Small intestine (tissue), 7 donors: ENCODE measurements around the gene GJC2. TPM values are rescaled to one million over a fixed set of nuclear protein-coding genes. Genes with fewer than 3 reads are reported as not detected.
A peak's percentile ranks its signal among the peaks of the same experiment; 100 is the strongest.

ENCODE experiments used
- DNase-seq, 2 donors: peaks; one replicate each; pipeline versions ENCODE4 v3.0.0 to v3.0.0-alpha.2; 2013
- FAIRE-seq: peaks from 2 replicates; lab custom pipeline; 2012; peaks lifted over from hg19 to GRCh38; lab: Jason Lieb, UNC
- H3K27ac ChIP-seq, 3 donors: one replicate each; pipeline ENCODE4 v1.5.1; 2013; ENCODE audit warnings: low read length in 2 of 3, mild to moderate bottlenecking in 2 of 3, control low read depth in 1 of 3, inconsistent platforms in 1 of 3, low read depth in 1 of 3, moderate library complexity in 1 of 3
- H3K27me3 ChIP-seq, 3 donors: one replicate each; pipeline ENCODE4 v1.6.1; 2013; ENCODE audit warnings: low read length in 3 of 3, inconsistent platforms in 1 of 3; ENCODE audit not compliant: control insufficient read depth in 3 of 3, insufficient read depth in 3 of 3
- H3K36me3 ChIP-seq, 3 donors: one replicate each; pipeline ENCODE4 v1.6.1; 2013; ENCODE audit warnings: low read length in 3 of 3, inconsistent platforms in 1 of 3, low read depth in 1 of 3, mild to moderate bottlenecking in 1 of 3, moderate library complexity in 1 of 3; ENCODE audit not compliant: control insufficient read depth in 3 of 3, insufficient read depth in 2 of 3
- H3K4me1 ChIP-seq, 3 donors: one replicate each; pipeline ENCODE4 v1.6.1; 2013; ENCODE audit warnings: low read length in 2 of 3, inconsistent platforms in 1 of 3, low read depth in 1 of 3, mild to moderate bottlenecking in 1 of 3, moderate library complexity in 1 of 3; ENCODE audit not compliant: control insufficient read depth in 3 of 3, insufficient read depth in 2 of 3
- H3K4me3 ChIP-seq, 3 donors: one replicate each; pipeline ENCODE4 v1.5.1; 2013; ENCODE audit warnings: low read length in 3 of 3, control low read depth in 1 of 3, inconsistent platforms in 1 of 3, low read depth in 1 of 3, mild to moderate bottlenecking in 1 of 3, moderate library complexity in 1 of 3
- H3K9me3 ChIP-seq, 2 donors: one replicate each; pipeline ENCODE4 v1.6.1; 2013; ENCODE audit warnings: low read depth in 1 of 2, low read length in 1 of 2; ENCODE audit not compliant: control insufficient read depth in 2 of 2, insufficient read depth in 1 of 2
- WGBS, 3 donors: extraction: QIAGEN DNeasy Blood & Tissue Kit; methylation state at CpG; one replicate each; pipeline ENCODE4 v1.1.7; 2013; 5-methylcytosine and 5-hydroxymethylcytosine counted together
- polyA plus RNA-seq, 4 donors: library from polyadenylated mRNA; stranded (reverse) in 3 of 4; unstranded in 1 of 4; fragments of 200-250 nt in 3 of 4; fragments of 120-200 nt in 1 of 4; gene quantifications; one replicate each; pipeline versions ENCODE4 v1.2.1 to v1.2.3, GENCODE V29; 2013
- donor health status: healthy with polysubstance abuse.
- donor health status: control.
- donor health status: control.
- donor health status: Bipolar disorder and iron deficiency.
- donor health status: healthy.

Gene GJC2
- polyA plus RNA-seq, 4 donors, result 0.27 to 1.4 (median 0.99) TPM; not detected in 1

DNA sequence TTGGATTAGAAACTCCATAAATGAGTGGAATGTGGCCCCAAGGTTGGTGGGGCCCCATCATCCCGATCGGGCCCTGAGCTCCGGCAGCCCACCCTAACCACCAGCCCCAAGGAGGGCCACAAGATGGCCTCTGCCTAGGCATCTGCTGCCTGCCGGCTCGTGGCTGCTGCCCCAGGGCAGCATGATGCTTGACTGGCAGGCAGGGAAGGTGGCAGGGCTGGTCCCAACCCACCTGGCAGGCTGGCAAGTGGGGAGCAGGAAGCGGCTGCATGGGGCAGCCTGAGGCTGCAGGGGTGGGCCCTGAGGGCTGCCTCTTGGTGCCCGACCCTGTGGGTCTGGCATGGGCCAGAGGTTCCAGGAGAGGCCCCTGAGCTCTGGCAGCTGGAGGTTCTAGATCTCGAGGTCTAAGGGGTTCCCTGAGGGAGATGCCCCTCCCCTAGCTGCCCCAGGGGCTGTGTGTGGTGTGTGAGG lies 760 bp upstream of the GJC2 start:
- 72 to 91% (median 80%) methylated on average over 6 to 8 of the region's 8 CpGs for WGBS, 3 donors
- DNase-seq, result no peak
- no peaks in the 10 kb centered on the region for H3K9me3 ChIP-seq

DNA sequence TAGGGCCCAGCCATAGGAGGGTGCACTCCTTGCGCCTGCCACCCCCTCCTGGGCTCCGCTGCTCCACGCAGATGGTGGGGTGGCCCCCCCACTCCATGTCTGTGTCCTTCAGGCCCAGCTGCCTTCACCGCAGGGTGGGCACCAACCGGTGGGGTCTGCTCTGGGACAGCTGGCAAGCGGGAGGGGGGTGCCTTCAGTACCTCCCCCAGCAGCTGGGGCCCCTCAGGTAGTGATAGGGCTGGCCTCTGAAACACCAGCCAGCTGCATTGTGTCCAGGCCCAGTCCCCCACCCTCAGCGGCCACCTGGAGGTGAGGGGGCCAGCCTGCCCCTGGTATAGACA lies 360 bp downstream of the GJC2 start:
- DNase-seq (no peak), FAIRE-seq (no peak)
- H3K36me3 ChIP-seq, result peaks cover 4 to 82% (median 7%) of the 10 kb centered on the region in 3 donors
- H3K4me1 ChIP-seq, result peaks cover 0 to 63% (median 0%) of the 10 kb centered on the region in 3 donors
- H3K27ac ChIP-seq, result peak overlapping the region; percentile 14 to 96 (median 72)
- no peaks in the 10 kb centered on the region for H3K9me3 ChIP-seq
- WGBS, 3 donors, result 71 to 83% (median 80%) methylated on average over 7 of the region's 7 CpGs
- peak overlapping the region in 1 of 3 donors; percentile 43 for H3K4me3 ChIP-seq
- no peaks in the 10 kb centered on the region for H3K27me3 ChIP-seq

More for the DNA sequence above, 760 bp upstream of the GJC2 start:
- Histone ChIP-seq H3K36me3 (peaks cover 4 to 91% (median 7%) of the 10 kb centered on the region in 3 donors), H3K27me3 (no peaks in the 10 kb centered on the region), H3K4me1 (peaks cover 0 to 73% (median 0%) of the 10 kb centered on the region in 3 donors), H3K4me3 (no peak overlapping the region), H3K27ac (peak overlapping the region in 2 of 3 donors; percentile 61 to 96)
- FAIRE-seq, result no peak

DNA sequence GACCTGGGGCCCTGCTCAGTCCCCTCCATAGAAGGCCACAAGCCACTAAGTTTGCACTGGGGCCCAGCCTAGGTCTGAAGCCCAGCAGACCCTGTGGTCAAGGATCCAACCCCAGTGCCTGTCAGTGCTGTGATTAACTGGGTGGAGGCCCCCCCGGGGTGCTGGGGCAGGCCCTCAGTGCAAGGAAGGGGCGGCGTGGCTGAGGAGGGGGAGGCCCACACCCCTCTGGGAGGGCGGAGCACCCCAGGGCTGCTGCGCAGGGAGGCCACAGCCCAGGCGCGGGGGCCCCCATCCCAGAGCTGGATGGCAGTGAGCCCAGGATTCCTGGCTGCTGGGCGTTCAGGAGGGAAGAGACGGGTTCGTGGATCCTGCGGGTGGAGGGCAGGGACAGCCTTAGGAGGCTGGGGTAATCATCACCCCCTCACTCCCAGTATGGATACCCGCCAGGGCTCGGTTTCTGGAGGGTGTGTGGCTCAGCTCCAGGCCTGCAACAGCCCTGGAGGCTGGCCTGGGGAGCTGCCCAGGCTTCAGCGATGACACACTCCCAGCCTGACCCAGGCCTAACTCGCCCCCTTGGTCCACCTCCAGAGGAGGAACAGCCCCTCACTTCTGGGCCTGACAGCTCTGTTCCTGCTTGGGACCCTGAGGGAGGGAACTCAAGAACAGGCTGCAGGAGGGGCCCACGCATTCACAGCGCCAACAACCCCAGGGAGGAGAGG lies 890 bp downstream of the GJC2 start:
- peak overlapping the region in 2 of 3 donors; percentile 72 to 96 for H3K27ac ChIP-seq

DNA sequence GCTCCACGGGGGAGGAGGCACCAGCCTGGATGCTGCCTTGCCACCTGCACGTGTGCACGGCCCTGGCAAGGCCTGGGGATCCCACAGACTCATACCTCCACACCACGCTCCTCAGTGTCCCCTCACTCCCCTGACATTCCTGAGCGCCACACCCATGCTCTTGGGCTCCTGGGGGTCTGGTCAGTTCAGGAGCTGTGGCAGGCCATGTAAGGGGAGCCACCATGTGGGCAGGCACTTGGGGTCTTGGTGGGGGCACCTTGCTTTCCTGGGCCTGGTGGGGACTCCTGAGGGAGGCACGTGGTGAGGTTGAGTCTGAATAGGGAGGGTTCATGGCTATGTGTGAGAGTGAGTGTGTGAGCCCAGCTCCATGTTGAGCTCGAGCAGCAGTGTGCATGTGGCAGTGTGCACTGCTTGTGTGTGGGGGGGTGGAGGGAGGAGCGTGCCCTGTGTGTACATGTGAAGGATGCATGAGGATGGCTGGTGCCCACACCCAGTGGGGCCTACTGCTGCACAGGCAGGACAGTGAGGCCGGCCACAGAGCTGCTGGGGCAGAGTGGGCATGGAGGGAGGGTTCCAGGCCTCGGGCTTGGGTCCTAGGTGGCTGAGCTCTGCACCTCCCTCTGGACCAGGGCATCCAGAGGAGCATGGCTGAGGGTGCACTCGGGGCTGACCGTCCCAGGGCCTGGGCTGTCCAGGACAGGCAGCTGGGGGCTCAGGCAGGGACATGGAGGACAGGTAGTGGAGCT lies 1.6 kb downstream of the GJC2 start:
- FAIRE-seq (no peak), DNase-seq (no peak)
- peak overlapping the region in 1 of 3 donors; percentile 43 for H3K4me3 ChIP-seq
- peak overlapping the region in 2 of 3 donors; percentile 72 to 96 for H3K27ac ChIP-seq
- H3K4me1 ChIP-seq, result peaks cover 0 to 52% (median 0%) of the 10 kb centered on the region in 3 donors
- 68 to 75% (median 71%) methylated on average over 11 to 12 of the region's 12 CpGs for WGBS, 3 donors
- no peaks in the 10 kb centered on the region for H3K9me3 ChIP-seq
- peaks cover 4 to 69% (median 7%) of the 10 kb centered on the region in 3 donors for H3K36me3 ChIP-seq
- H3K27me3 ChIP-seq, result no peaks in the 10 kb centered on the region

More for the DNA sequence above, 890 bp downstream of the GJC2 start:
- H3K4me1 ChIP-seq, result peaks cover 0 to 58% (median 0%) of the 10 kb centered on the region in 3 donors
- FAIRE-seq (no peak), DNase-seq (peak in 1 of 2 donors; percentile 78)
- H3K9me3 ChIP-seq, result no peaks in the 10 kb centered on the region
- 48 to 70% (median 58%) methylated on average over 14 to 17 of the region's 17 CpGs for WGBS, 3 donors
- H3K4me3 ChIP-seq, result peak overlapping the region in 1 of 3 donors; percentile 43
- H3K27me3 ChIP-seq, result no peaks in the 10 kb centered on the region
- H3K36me3 ChIP-seq, result peaks cover 4 to 76% (median 7%) of the 10 kb centered on the region in 3 donors

DNA sequence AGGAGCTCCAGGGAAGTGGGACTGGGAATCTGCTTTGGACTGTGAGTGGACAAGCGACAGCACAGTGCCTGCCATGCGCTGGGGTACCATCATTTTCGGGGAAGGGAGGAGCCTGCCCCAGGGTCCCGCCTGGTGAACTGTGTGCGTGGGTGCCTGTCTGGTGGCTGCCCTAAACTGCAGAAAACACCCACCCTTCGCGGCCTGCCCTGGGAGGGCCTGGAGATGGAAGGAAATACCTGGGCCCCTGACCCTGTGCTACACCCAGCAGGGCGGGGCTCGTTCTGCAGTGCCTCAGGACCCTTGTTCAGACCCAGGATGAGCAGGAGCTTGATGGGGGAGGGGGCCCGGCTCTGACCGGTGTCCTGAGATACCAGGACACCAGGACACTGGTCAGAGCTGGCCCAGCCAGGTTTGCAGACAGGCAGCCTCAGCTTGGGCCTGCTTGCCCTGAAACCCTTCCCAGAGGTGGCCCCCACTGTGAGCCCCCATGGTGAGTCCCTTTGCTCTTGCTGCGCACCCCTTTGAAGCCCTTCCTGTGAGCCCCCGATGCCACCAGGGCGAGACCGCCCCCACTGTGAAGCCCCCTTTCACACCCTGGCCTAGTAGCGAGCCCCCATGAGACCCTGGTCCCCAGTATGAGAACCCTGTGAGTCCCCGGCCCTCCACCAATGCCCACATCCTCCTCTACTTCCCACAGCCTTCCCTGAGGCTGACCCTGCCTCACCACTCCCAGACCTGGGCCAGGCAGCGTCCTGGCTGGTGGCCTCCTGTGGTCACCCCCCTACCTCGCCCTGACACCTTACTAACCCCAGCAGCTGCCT lies 2.6 kb downstream of the GJC2 start:
- H3K27ac ChIP-seq, result peak overlapping the region in 1 of 3 donors; percentile 96
- no peak for DNase-seq

DNA sequence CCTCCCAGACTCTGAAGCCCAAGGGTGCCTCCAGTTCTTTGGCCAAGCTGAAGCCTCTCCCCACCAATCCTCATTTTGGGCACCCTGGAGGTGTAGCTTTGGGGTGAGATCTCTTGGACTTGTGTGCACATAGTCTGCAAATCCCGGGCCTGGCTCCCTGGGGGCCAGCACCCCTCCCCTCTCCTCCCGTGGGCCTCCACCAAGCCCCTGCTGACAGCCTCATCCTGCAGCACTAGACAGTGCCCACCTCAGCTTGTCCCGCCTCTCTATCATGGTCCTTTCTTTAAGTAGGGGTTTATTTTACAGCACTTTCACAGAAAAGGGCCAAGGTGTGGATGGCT lies 3.2 kb downstream of the GJC2 start:
- 64 to 83% (median 78%) methylated on average over 3 of the region's 3 CpGs for WGBS, 3 donors
- no peak for DNase-seq
- H3K27ac ChIP-seq, result no peak overlapping the region

More for the DNA sequence above, 2.6 kb downstream of the GJC2 start:
- Histone ChIP-seq H3K36me3 (peaks cover 4 to 60% (median 7%) of the 10 kb centered on the region in 3 donors), H3K4me3 (no peak overlapping the region), H3K9me3 (no peaks in the 10 kb centered on the region), H3K4me1 (peaks cover 0 to 48% (median 0%) of the 10 kb centered on the region in 3 donors), H3K27me3 (peaks cover 0 to 4% (median 0%) of the 10 kb centered on the region in 3 donors)
- no peak for FAIRE-seq
- 87 to 90% (median 88%) methylated on average over 18 to 19 of the region's 19 CpGs for WGBS, 3 donors

DNA sequence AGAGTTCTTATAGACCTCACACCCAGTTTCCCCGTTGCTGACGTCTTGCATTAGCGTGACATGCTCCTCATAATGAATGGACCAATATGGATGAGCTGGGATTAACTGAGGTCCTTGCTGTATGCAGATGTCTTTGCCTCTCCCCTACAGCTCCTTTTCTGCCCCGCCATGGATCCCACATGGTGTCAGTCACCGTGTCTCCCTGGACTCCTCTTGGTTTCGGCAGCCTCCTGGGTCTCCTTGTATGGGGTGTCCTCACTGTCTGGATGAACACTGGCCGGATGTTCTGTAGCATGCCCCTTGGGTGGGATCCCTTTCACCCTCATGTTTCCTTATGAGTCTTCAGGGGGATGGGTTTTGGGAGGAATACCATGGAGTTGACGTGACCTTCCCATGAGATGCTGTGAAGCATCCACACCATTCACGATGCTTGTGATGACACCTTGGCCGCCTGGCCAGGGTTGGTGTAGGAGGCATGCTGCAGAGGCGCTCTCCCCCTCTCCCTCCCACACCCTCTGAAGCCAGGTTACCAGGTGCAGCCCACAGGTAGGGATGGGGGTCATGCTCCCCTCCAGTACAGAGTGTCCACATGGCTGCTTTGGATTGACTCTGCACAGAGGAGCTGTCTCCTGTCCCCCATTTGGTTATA lies 4.4 kb downstream of the GJC2 start:
- Histone ChIP-seq H3K27me3 (peaks cover 0 to 19% (median 4%) of the 10 kb centered on the region in 3 donors), H3K9me3 (no peaks in the 10 kb centered on the region), H3K4me3 (no peak overlapping the region), H3K36me3 (peaks cover 0 to 41% (median 0%) of the 10 kb centered on the region in 3 donors), H3K4me1 (peaks cover 0 to 39% (median 0%) of the 10 kb centered on the region in 3 donors), H3K27ac (no peak overlapping the region)
- 89 to 94% (median 92%) methylated on average over 11 of the region's 11 CpGs for WGBS, 3 donors
- DNase-seq (no peak), FAIRE-seq (no peak)

More for the DNA sequence above, 3.2 kb downstream of the GJC2 start:
- H3K27me3 ChIP-seq, result peaks cover 0 to 9% (median 0%) of the 10 kb centered on the region in 3 donors
- peaks cover 0 to 48% (median 0%) of the 10 kb centered on the region in 3 donors for H3K4me1 ChIP-seq
- H3K36me3 ChIP-seq, result peaks cover 3 to 54% (median 4%) of the 10 kb centered on the region in 3 donors
- FAIRE-seq, result no peak
- no peaks in the 10 kb centered on the region for H3K9me3 ChIP-seq
- no peak overlapping the region for H3K4me3 ChIP-seq
